Ovary (tissue), 9 donors: ENCODE data around the gene FAM13C. TPM values are rescaled to one million over a fixed set of nuclear protein-coding genes. Genes with fewer than 3 reads are reported as not detected.

ENCODE experiments used
- DNase-seq, 5 donors: peaks; one replicate each; pipeline ENCODE4 v3.0.0-alpha.2; 2019 to 2020
- H3K27ac ChIP-seq, 2 donors: fragments of 200-600 bp; one replicate each; pipeline versions ENCODE4 v1.5.1 to v1.8.0; 2019 to 2022
- H3K27me3 ChIP-seq: fragments of 200-600 bp; one replicate; pipeline ENCODE4 v1.8.0; 2022
- H3K36me3 ChIP-seq: fragments of 200-600 bp; sonication (generic); one replicate; pipeline ENCODE4 v1.5.1; 2019
- H3K4me1 ChIP-seq: one replicate; pipeline ENCODE4 v1.8.1; 2013; ENCODE audit warnings: mild to moderate bottlenecking, moderate library complexity; ENCODE audit not compliant: insufficient read depth
- H3K4me3 ChIP-seq: fragments of 200-600 bp; sonication (generic); one replicate; pipeline ENCODE4 v1.5.1; 2017
- H3K9me3 ChIP-seq, 2 donors: fragments of 200-600 bp in 1 of 2; sonication (generic) in 1 of 2; one replicate each; pipeline versions ENCODE4 v1.5.1 to v1.8.1; 2013 to 2019; ENCODE audit warnings: mild to moderate bottlenecking in 1 of 2, moderate library complexity in 1 of 2
- EP300 ChIP-seq: sonication (generic); formaldehyde crosslinking; IDR thresholded peaks from one replicate; pipeline ENCODE4 v1.6.1; 2017; ENCODE audit warnings: antibody characterized with exemption
- POLR2A ChIP-seq: fragments of 450-650 bp; IDR thresholded peaks from one replicate; pipeline ENCODE4 v1.6.1; 2017; ENCODE audit warnings: antibody characterized with exemption, mild to moderate bottlenecking, moderate library complexity
- WGBS, 3 donors: extraction: QIAGEN DNeasy Blood & Tissue Kit in 1 of 3; methylation state at CpG; one replicate each; pipeline versions ENCODE4 v1.1.5 to v1.1.7; 2013 to 2017; 5-methylcytosine and 5-hydroxymethylcytosine counted together
- intact Hi-C, 4 donors: fragments of 100-400 bp; cut with DNase I; formaldehyde crosslinking; loops; one replicate each; pipeline versions ENCODE4 v1.11.0 to v1.15.1; 2022 to 2023
- polyA plus RNA-seq, 2 donors: library from polyadenylated mRNA; stranded (reverse); fragments of 200-250 nt in 1 of 2; fragments of 350-450 nt in 1 of 2; fragmentation: Illumina TruSeq in 1 of 2; extraction: RNeasy Lipid Tissue Mini Kit (QIAGEN cat#74804) in 1 of 2; gene quantifications; one replicate each; pipeline ENCODE4 v1.2.3, GENCODE V29; 2013 to 2014
- total RNA-seq, 7 donors: library from RNA; depleted of rRNA in 2 of 7; stranded (reverse); fragments of >200 nt in 2 of 7; fragmentation: NEBNext Ultra II Directional in 3 of 7; extraction: Animal tissue kit (Norgen Biotek cat#: 25700) in 3 of 7; gene quantifications; one replicate each; pipeline versions ENCODE4 v1.1.0 to v1.2.4, GENCODE V29; 2016 to 2023
- TF ChIP-seq, protein P1 (sequence below), 3 donors: fragments of 450-650 bp in 2 of 3; fragments of 200-600 bp in 1 of 3; IDR thresholded peaks; one replicate each; pipeline versions ENCODE4 v1.5.1 to v1.8.0; 2016 to 2022; ENCODE audit warnings: antibody characterized with exemption in 3 of 3, mild to moderate bottlenecking in 1 of 3
- donor health status: DM: no; HTN: no; CAD: no; lungs with moderate emphysema.
- donor health status: DM: no; HTN: no; CAD: no.
- donor health status: Bipolar disorder and iron deficiency.
- donor health status: DM: yes; HTN: yes; CAD: no.
- donor health status: DM: no; HTN: no; CAD: no.
- donor health status: DM: yes; HTN: yes; CAD: no.

FAM13C gene
- total and polyA plus RNA-seq, 9 donors = 11.9 to 35.2 (median 20.2) TPM

GRCh38 chr10:59324597-59324996, 37.8 kb downstream of the FAM13C start:
- TF ChIP-seq, protein P1, sequence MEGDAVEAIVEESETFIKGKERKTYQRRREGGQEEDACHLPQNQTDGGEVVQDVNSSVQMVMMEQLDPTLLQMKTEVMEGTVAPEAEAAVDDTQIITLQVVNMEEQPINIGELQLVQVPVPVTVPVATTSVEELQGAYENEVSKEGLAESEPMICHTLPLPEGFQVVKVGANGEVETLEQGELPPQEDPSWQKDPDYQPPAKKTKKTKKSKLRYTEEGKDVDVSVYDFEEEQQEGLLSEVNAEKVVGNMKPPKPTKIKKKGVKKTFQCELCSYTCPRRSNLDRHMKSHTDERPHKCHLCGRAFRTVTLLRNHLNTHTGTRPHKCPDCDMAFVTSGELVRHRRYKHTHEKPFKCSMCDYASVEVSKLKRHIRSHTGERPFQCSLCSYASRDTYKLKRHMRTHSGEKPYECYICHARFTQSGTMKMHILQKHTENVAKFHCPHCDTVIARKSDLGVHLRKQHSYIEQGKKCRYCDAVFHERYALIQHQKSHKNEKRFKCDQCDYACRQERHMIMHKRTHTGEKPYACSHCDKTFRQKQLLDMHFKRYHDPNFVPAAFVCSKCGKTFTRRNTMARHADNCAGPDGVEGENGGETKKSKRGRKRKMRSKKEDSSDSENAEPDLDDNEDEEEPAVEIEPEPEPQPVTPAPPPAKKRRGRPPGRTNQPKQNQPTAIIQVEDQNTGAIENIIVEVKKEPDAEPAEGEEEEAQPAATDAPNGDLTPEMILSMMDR (IDR thresholded peaks at IDR 0.05) = no peak
- no peak for TF ChIP-seq EP300
- TF ChIP-seq POLR2A = no peak
- intact Hi-C loops = no loop called here

GRCh38 chr10:59323831-59324401, 38.4 kb downstream of the FAM13C start:
- 51 to 74% (median 61%) methylated on average over 2 of the region's 2 CpGs for WGBS, 3 donors
- peaks cover 22% of the 10 kb centered on the region for H3K4me1 ChIP-seq
- TF ChIP-seq EP300 (no peak), POLR2A (no peak)
- TF ChIP-seq, protein P1 (IDR thresholded peaks at IDR 0.05) = no peak

More at GRCh38 chr10:59324597-59324996, 37.8 kb downstream of the FAM13C start:
- no peak overlapping the region for H3K4me3 ChIP-seq
- no peak overlapping the region for H3K27ac ChIP-seq
- DNase-seq = no peak
- H3K4me1 ChIP-seq = peaks cover 20% of the 10 kb centered on the region
- H3K36me3 ChIP-seq = no peaks in the 10 kb centered on the region
- H3K27me3 ChIP-seq = no peaks in the 10 kb centered on the region
- no peaks in the 10 kb centered on the region for H3K9me3 ChIP-seq

DNA sequence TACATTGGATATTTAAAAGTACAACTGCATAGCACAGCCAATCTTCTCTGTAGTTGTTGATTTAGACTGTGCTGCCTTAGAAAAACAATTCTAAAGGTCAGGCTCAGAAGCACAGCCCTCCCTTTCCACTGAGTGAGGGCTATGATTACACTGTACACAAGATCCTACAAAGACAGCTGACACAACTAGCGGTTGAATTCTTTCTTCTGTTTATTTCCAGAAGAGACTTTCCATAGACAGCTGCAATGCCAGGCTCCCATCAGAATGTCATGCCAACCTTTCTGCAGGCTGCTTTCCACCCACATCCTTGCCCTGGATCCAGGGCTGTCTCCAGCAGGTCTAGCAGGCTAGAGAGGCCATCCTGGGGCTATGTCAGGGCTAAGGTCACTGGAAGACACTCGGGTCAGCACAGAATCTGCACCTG, 39.3 kb downstream of the FAM13C start:
- Histone ChIP-seq H3K4me3 (no peak overlapping the region), H3K27me3 (no peaks in the 10 kb centered on the region), H3K4me1 (peaks cover 28% of the 10 kb centered on the region), H3K9me3 (no peaks in the 10 kb centered on the region), H3K36me3 (no peaks in the 10 kb centered on the region), H3K27ac (peak overlapping the region; percentile 12 to 43)
- intact Hi-C loops = no loop called here
- no peak for DNase-seq
- TF ChIP-seq EP300 (no peak), POLR2A (no peak)
- TF ChIP-seq, protein P1 (IDR thresholded peaks at IDR 0.05) = no peak
- WGBS, 3 donors = 8 to 25% (median 13%) methylated on average over 2 of the region's 2 CpGs

More at GRCh38 chr10:59323831-59324401, 38.4 kb downstream of the FAM13C start:
- no peaks in the 10 kb centered on the region for H3K9me3 ChIP-seq
- H3K4me3 ChIP-seq = no peak overlapping the region
- DNase-seq = no peak
- peak overlapping the region in 1 of 2 donors; percentile 31 for H3K27ac ChIP-seq
- no peaks in the 10 kb centered on the region for H3K36me3 ChIP-seq
- intact Hi-C loops = no loop called here
- no peaks in the 10 kb centered on the region for H3K27me3 ChIP-seq

GRCh38 chr10:59322131-59322530, 40.2 kb downstream of the FAM13C start:
- TF ChIP-seq, protein P1 (IDR thresholded peaks at IDR 0.05) = no peak
- TF ChIP-seq POLR2A = no peak
- no peak for TF ChIP-seq EP300
- Histone ChIP-seq H3K4me3 (no peak overlapping the region), H3K9me3 (no peaks in the 10 kb centered on the region), H3K27me3 (no peaks in the 10 kb centered on the region), H3K27ac (peak overlapping the region in 1 of 2 donors; percentile 43), H3K4me1 (peaks cover 28% of the 10 kb centered on the region), H3K36me3 (no peaks in the 10 kb centered on the region)
- DNase-seq = no peak
- intact Hi-C loops = no loop called here
- 76 to 85% (median 81%) methylated on average over 4 of the region's 4 CpGs for WGBS, 3 donors
